MCF 10A (cell line): ENCODE results near the gene CTDNEP1. TPM values are rescaled to one million over a fixed set of nuclear protein-coding genes. Genes with fewer than 3 reads are reported as not detected.

Experiments used
- BruUV-seq: library from RNA; stranded (reverse); fragments of 400-500 nt; replicated peaks from 2 replicates; lab custom pipeline; 2021; lab: Mats Ljungman, UMichigan
- CTCF ChIA-PET: fragments of 300-600 bp; sonication (Branson Sonifier 250); formaldehyde crosslinking; extraction: SDS; loops from one replicate; lab custom pipeline; 2021; ENCODE audit warnings: antibody characterized with exemption, inconsistent platforms; lab: Yijun Ruan, JAX
- POLR2A ChIA-PET: fragments of 300-600, 350-650 bp; sonication (Branson Sonifier 250); formaldehyde crosslinking; extraction: SDS; loops from one replicate; lab custom pipeline; 2020; ENCODE audit warnings: antibody characterized with exemption, inconsistent platforms; lab: Yijun Ruan, JAX
- DNase-seq: peaks from one replicate; pipeline ENCODE4 v3.0.0-alpha.2; 2018; ENCODE audit not compliant: unreplicated experiment
- H3K27ac Mint-ChIP-seq: one replicate; pipeline ENCODE4 v1.8.0; 2022; ENCODE audit warnings: mild to moderate bottlenecking, low read depth, mixed read lengths; ENCODE audit not compliant: unreplicated experiment
- H3K27me3 Mint-ChIP-seq: one replicate; pipeline ENCODE4 v1.8.0; 2022; ENCODE audit warnings: mixed read lengths; ENCODE audit not compliant: insufficient read depth, unreplicated experiment
- H3K36me3 Mint-ChIP-seq: one replicate; pipeline ENCODE4 v1.8.0; 2022; ENCODE audit warnings: mild to moderate bottlenecking, moderate library complexity, mixed read lengths; ENCODE audit not compliant: insufficient read depth, unreplicated experiment
- H3K4me1 Mint-ChIP-seq: one replicate; pipeline ENCODE4 v1.8.0; 2022; ENCODE audit warnings: mixed read lengths; ENCODE audit not compliant: insufficient read depth, unreplicated experiment
- H3K4me3 Mint-ChIP-seq: one replicate; pipeline ENCODE4 v1.8.0; 2022; ENCODE audit warnings: mild to moderate bottlenecking, moderate library complexity, mixed read lengths; ENCODE audit not compliant: unreplicated experiment
- H3K9me3 Mint-ChIP-seq: one replicate; pipeline ENCODE4 v1.8.0; 2022; ENCODE audit warnings: mixed read lengths; ENCODE audit not compliant: unreplicated experiment
- CTCF ChIP-seq: fragments of 200-600 bp; IDR thresholded peaks from one replicate; pipeline ENCODE4 v1.8.0; 2022; ENCODE audit warnings: antibody characterized with exemption, mild to moderate bottlenecking; ENCODE audit not compliant: unreplicated experiment
- intact Hi-C: fragments of 100-400 bp; cut with micrococcal nuclease; formaldehyde crosslinking; loops from 2 replicates; pipeline ENCODE4 v1.14.1; 2022
- total RNA-seq: library from RNA; stranded (reverse); gene quantifications from 2 replicates; pipeline ENCODE4 v1.2.3, GENCODE V29; 2022

The CTDNEP1 gene
- total RNA-seq, 1 experiment from 2014 or later = 148 TPM

DNA sequence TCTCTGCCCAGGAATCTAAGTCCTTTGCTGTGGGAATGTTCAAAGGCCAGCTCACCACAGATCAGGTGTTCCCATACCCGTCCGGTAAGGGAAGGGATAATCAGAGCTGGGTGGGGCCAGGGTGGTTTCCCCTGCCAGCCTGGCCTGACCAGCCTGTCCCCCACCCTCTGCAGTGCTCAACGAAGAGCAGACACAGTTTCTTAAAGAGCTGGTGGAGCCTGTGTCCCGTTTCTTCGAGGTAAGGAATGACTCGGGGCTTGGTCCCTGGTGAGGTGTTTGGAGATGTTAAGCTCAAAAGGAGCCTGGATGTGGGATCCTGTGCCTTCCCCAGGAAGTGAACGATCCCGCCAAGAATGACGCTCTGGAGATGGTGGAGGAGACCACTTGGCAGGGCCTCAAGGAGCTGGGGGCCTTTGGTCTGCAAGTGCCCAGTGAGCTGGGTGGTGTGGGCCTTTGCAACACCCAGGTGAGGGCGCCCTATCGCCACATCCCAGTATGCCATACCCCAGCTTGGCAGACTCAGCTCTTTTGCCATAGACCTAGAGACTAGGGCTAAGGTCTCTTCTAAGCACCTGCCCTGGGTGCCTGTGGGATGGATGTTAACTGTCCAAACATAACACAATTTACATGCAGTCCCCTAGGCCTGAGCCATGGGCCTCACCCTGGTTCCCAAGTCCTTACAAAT lies 30.8 kb downstream of the CTDNEP1 start:
- peak overlapping the region; percentile 86 for H3K4me3 Mint-ChIP-seq
- H3K27me3 Mint-ChIP-seq = no peaks in the 10 kb centered on the region
- peaks cover 35% of the 10 kb centered on the region for H3K4me1 Mint-ChIP-seq
- H3K36me3 Mint-ChIP-seq = peaks cover 58% of the 10 kb centered on the region
- peak; percentile 70 for DNase-seq
- TF ChIP-seq CTCF = peak; percentile 63
- BruUV-seq = no TSS peak
- ChIA-PET POLR2A (interaction anchor here (0.6 to 9.0 kb wide), 17 partner anchors 16 to 668 kb away, joined by 3 to 278 read pairs (median 6); partner anchors contain the start of genes CTDNEP1, DVL2, GABARAP and MPDU1), CTCF (interaction anchor here (0.6 to 2.0 kb wide), 6 partner anchors 11 to 76 kb away, joined by 3 to 9 read pairs (median 4); partner anchors contain the start of genes DVL2, PHF23 and SLC2A4)
- no peaks in the 10 kb centered on the region for H3K9me3 Mint-ChIP-seq
- intact Hi-C loops = loop anchor here (1.0 kb wide), 1 partner anchor 76 kb away; no protein-coding TSS in a partner anchor
- H3K27ac Mint-ChIP-seq = peak overlapping the region; percentile 96

GRCh38 chr17:7219812-7220592 lies 31.5 kb downstream of the CTDNEP1 start, which contains the start of the genes ACADVL and DLG4:
TSS of gene ACADVL (plus strand) at chr17:7219938. CDS start at chr17:7219985, 47 bp downstream.
TSS of gene DLG4 (minus strand) at chr17:7219836.
- BruUV-seq = no TSS peak
- DNase-seq = peak; percentile 94

GRCh38 chr17:7219229-7219811 lies 32.2 kb downstream of the CTDNEP1 start:
- BruUV-seq = no TSS peak
- Mint-ChIP-seq H3K36me3 (peaks cover 55% of the 10 kb centered on the region), H3K4me1 (peaks cover 44% of the 10 kb centered on the region), H3K9me3 (no peaks in the 10 kb centered on the region), H3K4me3 (peak overlapping the region; percentile 86), H3K27ac (peak overlapping the region; percentile 96), H3K27me3 (no peaks in the 10 kb centered on the region)
- intact Hi-C loops = no loop called here
- no peak for TF ChIP-seq CTCF
- ChIA-PET CTCF (interaction anchor here (1.1 to 2.0 kb wide), 2 partner anchors 15 to 82 kb away, joined by 4 to 9 read pairs; partner anchors contain the start of gene DVL2), POLR2A (interaction anchor here (0.7 to 9.0 kb wide), 14 partner anchors 9 to 467 kb away, joined by 3 to 278 read pairs (median 6); partner anchors contain the start of genes DVL2, GABARAP, NEURL4 and PHF23)
- DNase-seq = no peak

More at GRCh38 chr17:7219812-7220592, 31.5 kb downstream of the CTDNEP1 start, which contains the start of the genes ACADVL and DLG4:
- H3K27ac Mint-ChIP-seq = peak within 1 kb of the TSS; percentile 96
- ChIA-PET CTCF (interaction anchor here (0.8 to 2.0 kb wide), 4 partner anchors 13 to 77 kb away, joined by 3 to 9 read pairs (median 4); partner anchors contain the start of genes DVL2 and SLC2A4), POLR2A (interaction anchor here (0.6 to 9.0 kb wide), 21 partner anchors 10 to 668 kb away, joined by 3 to 278 read pairs (median 6); partner anchors contain the start of genes CTDNEP1, DVL2, GABARAP and MPDU1)
- intact Hi-C loops = no loop called here
- H3K36me3 Mint-ChIP-seq = peaks cover 56% of the 10 kb centered on the region
- no peaks in the 10 kb centered on the region for H3K9me3 Mint-ChIP-seq
- H3K27me3 Mint-ChIP-seq = no peaks in the 10 kb centered on the region
- TF ChIP-seq CTCF = no peak
- H3K4me3 Mint-ChIP-seq = peak within 1 kb of the TSS; percentile 86
- peaks cover 37% of the 10 kb centered on the region for H3K4me1 Mint-ChIP-seq
